ENCODE results near the gene STOX2. TPM values are rescaled to one million over a fixed set of nuclear protein-coding genes. Genes with fewer than 3 reads are reported as not detected.

The STOX2 gene
- total and polyA plus RNA-seq, 2 of the 13 experiments (the other 11 are each of a cell fraction or from before 2014, with no cell fraction given): 0.01 to 0.15 TPM

GRCh38 chr4:183905081-183905592, at the start of gene STOX2 (continued):
- peak; percentile 1 for TF ChIP-seq ZNF883 (CRISPR knock-in tag; IDR thresholded peaks at IDR 0.05; ENCODE audit: not compliant biosample characterization)
- TF ChIP-seq ZNF260 (CRISPR knock-in tag; IDR thresholded peaks at IDR 0.05; ENCODE audit: borderline replicate concordance, low read depth): no peak
- TF ChIP-seq MYPOP (CRISPR knock-in tag; IDR thresholded peaks at IDR 0.05): peak; percentile 76
- TF ChIP-seq SPEN (CRISPR knock-in tag; IDR thresholded peaks at IDR 0.05; ENCODE audit: low read depth): no peak
- no peak for TF ChIP-seq YY1 (IDR thresholded peaks at IDR 0.05; ENCODE audit: insufficient read depth, insufficient replicate concordance, low read depth, low read length)
- TF ChIP-seq TRIM22 (IDR thresholded peaks at IDR 0.05): no peak
- peak; percentile 14; the same call in 1 of the 2 replicates for TF ChIP-seq ZFX (CRISPR knock-in tag; IDR thresholded peaks at IDR 0.05; ENCODE audit: low read depth)
- TF ChIP-seq NFATC3 (CRISPR knock-in tag; IDR thresholded peaks at IDR 0.05): no peak
- TF ChIP-seq MAFG (CRISPR knock-in tag; IDR thresholded peaks at IDR 0.05): no peak
- TF ChIP-seq ZNF720 (CRISPR knock-in tag; IDR thresholded peaks at IDR 0.05): no peak
- TF ChIP-seq PHF8 (CRISPR knock-in tag; IDR thresholded peaks at IDR 0.05): no peak
- TF ChIP-seq KDM3A (CRISPR knock-in tag; IDR thresholded peaks at IDR 0.05; ENCODE audit: low read depth): no peak
- 0 out of 2 replicates have a peak, but pooled peaks have one; percentile 23 for TF ChIP-seq MAX (IDR thresholded peaks at IDR 0.05)
- TF ChIP-seq ZNF678 (CRISPR knock-in tag; IDR thresholded peaks at IDR 0.05): no peak
- TF ChIP-seq ATF4 (CRISPR knock-in tag; IDR thresholded peaks at IDR 0.05): no peak
- TF ChIP-seq TBP (CRISPR knock-in tag; IDR thresholded peaks at IDR 0.05): no peak
- no peak for TF ChIP-seq ATF7-NPFF (CRISPR knock-in tag; IDR thresholded peaks at IDR 0.05; ENCODE audit: low read depth)
- no peak for TF ChIP-seq MAFK (conservative IDR thresholded peaks at IDR 0.05 in 1 of 2, IDR thresholded peaks at IDR 0.05 in 1 of 2; ENCODE audit: low read length in 2 of 2)
- TF ChIP-seq PPARG (CRISPR knock-in tag; conservative IDR thresholded peaks at IDR 0.05): no peak
- no peak for TF ChIP-seq SP4 (CRISPR knock-in tag; IDR thresholded peaks at IDR 0.05)
